Choroid plexus epithelial cell (primary cell): Measurements from ENCODE around the gene HSP90AB1.

Experiments used
- DNase-seq: peaks from one replicate; pipeline ENCODE4 v3.0.0-alpha.2; 2010; ENCODE audit warnings: low read depth
- H3K4me3 ChIP-seq: 2 replicates; pipeline ENCODE4 v1.5.1; 2011; ENCODE audit warnings: low read depth, mild to moderate bottlenecking, control low read depth, low read length, moderate library complexity
- TF ChIP-seq, protein P1 (sequence below): conservative IDR thresholded peaks from 2 replicates; pipeline ENCODE4 v1.5.1; 2011; ENCODE audit warnings: low read depth, mild to moderate bottlenecking, control low read depth, inconsistent platforms, low read length, moderate library complexity

The HSP90AB1 gene

DNA sequence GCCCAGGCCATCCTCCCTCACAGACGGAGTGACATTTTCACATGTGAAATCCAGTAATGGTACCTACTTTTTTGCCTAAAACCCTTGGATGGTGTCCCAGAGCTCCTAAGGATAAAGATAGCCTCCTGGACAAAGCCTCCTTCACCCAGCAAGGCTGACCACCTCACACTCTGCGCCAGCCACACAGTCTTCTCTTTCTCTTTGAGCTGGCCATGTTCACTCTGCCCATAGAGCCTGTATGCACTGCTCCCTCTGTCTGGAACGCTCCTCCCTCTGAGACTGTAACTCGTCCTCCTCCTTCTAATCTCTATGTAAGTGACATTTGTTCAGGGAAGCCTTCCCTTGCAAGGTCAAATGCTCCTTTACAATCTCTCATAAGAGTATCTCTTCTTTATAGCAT, 38.0 kb downstream of the HSP90AB1 start:
- no peak for DNase-seq
- TF ChIP-seq, protein P1, sequence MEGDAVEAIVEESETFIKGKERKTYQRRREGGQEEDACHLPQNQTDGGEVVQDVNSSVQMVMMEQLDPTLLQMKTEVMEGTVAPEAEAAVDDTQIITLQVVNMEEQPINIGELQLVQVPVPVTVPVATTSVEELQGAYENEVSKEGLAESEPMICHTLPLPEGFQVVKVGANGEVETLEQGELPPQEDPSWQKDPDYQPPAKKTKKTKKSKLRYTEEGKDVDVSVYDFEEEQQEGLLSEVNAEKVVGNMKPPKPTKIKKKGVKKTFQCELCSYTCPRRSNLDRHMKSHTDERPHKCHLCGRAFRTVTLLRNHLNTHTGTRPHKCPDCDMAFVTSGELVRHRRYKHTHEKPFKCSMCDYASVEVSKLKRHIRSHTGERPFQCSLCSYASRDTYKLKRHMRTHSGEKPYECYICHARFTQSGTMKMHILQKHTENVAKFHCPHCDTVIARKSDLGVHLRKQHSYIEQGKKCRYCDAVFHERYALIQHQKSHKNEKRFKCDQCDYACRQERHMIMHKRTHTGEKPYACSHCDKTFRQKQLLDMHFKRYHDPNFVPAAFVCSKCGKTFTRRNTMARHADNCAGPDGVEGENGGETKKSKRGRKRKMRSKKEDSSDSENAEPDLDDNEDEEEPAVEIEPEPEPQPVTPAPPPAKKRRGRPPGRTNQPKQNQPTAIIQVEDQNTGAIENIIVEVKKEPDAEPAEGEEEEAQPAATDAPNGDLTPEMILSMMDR = no peak
- no peak overlapping the region for H3K4me3 ChIP-seq

DNA sequence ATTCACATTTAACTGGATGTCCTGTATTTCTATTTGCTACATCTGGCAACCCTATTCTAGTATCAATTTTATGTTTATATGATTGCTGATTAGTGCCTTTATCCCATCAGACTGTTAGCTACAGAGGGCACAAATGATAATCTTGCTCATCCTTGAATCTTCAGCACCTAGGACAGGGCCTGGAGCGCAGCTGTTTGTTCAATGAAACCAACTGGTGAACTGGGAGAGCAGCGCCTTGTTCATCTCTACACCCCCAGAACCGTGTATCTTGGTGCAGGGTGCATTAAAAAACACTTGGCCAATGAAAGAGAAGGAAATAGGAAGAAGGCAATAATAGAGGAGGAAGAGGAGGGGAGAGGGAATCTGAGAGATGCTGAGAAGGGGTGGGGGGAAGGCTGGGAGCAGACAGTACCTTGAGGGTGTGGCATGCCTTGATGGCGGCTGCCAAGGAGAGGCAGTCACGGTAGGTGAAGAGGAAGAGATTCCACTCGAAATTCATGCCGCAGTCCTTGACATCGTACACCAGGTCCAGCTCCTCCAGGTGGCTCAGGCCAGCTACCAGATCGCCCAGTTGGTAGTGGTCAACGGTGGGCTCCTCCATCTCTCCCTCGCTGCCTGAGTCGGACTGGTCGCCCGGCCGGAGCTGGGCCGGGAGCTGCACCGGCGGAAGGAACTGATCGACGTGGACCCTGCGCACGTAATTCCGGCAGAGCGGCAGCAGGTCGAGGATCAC, 38.8 kb downstream of the HSP90AB1 start:
- H3K4me3 ChIP-seq = no peak overlapping the region
- TF ChIP-seq, protein P1 = no peak
- peak; percentile 51 for DNase-seq

DNA sequence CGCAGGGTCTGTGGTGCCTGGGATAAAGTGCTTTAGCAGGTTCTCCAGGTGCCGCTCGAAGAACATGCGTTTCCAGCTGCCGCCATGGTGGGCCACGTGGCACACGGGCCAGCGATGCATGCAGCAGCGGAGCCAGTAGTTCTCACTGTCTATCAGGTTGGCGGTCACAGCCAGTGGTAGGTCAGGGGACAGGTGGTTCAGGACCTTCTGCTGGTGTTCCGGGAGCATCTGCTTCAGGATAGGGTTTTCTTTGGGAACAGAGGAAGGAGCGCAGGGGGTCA, 39.3 kb downstream of the HSP90AB1 start:
- H3K4me3 ChIP-seq = no peak overlapping the region
- no peak for DNase-seq
- TF ChIP-seq, protein P1 = no peak

DNA sequence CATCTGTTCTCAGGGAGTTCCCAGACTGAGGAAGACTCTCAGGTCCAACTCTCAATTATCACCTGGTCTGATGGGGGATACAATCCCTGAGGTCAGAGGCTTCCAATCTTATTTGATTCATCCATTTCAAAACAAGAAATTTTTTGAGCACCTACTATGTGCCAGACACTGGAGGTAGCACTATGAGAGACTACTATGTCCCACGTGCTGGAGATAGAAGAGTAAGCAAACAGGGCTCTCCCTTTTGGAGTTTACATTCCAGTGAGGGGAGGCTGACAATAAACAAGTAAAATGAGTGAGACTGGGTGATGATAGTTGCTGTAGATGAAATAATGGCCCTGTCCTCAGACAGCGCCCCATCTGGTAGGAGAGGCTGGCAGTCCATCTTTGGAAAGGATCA, 39.8 kb downstream of the HSP90AB1 start:
- no peak for DNase-seq
- no peak overlapping the region for H3K4me3 ChIP-seq
- TF ChIP-seq, protein P1 = no peak

DNA sequence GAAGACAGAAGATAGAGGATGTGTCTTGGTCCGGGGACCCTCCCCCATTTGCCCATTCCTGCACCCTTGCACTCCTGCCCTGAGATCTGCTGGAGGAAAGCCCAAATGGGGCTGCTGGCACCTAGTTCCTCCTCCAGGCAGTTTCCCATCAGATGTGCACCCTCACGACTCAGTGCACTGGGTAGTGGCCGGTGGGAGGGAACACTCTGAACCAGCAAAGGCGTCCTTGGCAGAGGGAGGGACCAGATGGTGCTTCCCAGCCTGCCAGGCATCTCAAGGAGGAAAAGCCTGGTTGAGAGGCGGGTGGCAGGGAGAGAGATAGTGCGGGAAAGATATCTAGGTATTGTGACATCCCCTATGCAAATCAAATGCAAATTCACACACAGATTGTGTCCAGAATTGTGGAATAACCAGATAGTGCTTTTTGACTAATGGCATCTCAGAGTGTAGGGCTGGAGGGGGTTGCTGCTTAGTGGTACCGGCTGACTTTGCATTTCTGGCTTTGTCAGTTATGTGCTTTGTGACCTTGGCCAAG, 42.9 kb downstream of the HSP90AB1 start:
- no peak overlapping the region for H3K4me3 ChIP-seq
- no peak for DNase-seq
- TF ChIP-seq, protein P1 = no peak

DNA sequence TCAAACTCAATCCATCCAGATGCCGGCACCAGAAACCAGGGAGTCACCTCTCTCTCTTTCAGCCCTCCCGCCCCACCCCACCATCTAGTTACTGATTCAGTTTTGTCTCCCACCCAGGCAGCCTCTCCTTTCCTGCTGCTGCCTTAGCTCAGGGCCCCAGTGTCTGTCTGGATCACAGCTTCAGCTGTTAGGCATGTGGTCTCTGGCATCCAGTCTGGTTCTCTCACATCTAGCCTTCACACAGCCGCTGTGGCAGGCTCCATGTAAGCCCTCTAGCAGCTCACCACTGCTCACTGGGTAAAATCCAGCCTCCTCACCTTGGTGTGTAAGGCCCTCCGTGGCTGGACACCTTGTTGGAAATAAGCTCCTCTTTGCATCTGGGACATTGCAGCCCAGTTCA, 44.9 kb downstream of the HSP90AB1 start:
- no peak overlapping the region for H3K4me3 ChIP-seq
- TF ChIP-seq, protein P1 = no peak
- DNase-seq = no peak
